Measurements from ENCODE around the gene KIF16B. TPM values are rescaled to one million over a fixed set of nuclear protein-coding genes. Genes with fewer than 3 reads are reported as not detected.
"Not testable (repeated sequence)": the region's sequence is repeated elsewhere in the genome, so short reads cannot be mapped to it uniquely, and the experiment has no call there.

KIF16B gene
- total RNA-seq, 1 experiment from 2014 or later: 12.7 TPM

GRCh38 chr20:16444057-16444777, 129.0 kb downstream of the KIF16B start:
- no peaks in the 10 kb centered on the region for H3K4me1 ChIP-seq (ENCODE audit: insufficient read depth, low read length)
- intact Hi-C loops (cut with micrococcal nuclease): no loop called here
- no peaks in the 10 kb centered on the region for H4K20me1 ChIP-seq (ENCODE audit: low read length)
- H3K36me3 ChIP-seq (ENCODE audit: low read depth, low read length): 0 out of 2 replicates have a peak, but pooled peaks cover 3% of the 10 kb centered on the region
- BruUV-seq (replicated peaks): no TSS peak
- H3K27me3 ChIP-seq (ENCODE audit: low read length): no peaks in the 10 kb centered on the region
- TF ChIP-seq EZH2phosphoT487 (IDR thresholded peaks at IDR 0.05; ENCODE audit: borderline replicate concordance, low read length): no peak
- no peak for TF ChIP-seq EZH2 (IDR thresholded peaks at IDR 0.05; ENCODE audit: low read length, unreplicated experiment)
- no peak for TF ChIP-seq CTCF (conservative IDR thresholded peaks at IDR 0.05; ENCODE audit: low read depth, low read length)
- no peak overlapping the region for H3K9ac ChIP-seq (ENCODE audit: low read length)
- no peaks in the 10 kb centered on the region for H3K79me2 ChIP-seq (ENCODE audit: low read length)
- H3F3A ChIP-seq (ENCODE audit: low read length, unreplicated experiment): no peaks in the 10 kb centered on the region
- ATAC-seq (no peak), DNase-seq (no peak)
- no peak overlapping the region for H3K4me2 ChIP-seq (ENCODE audit: low read length)
- no peaks in the 10 kb centered on the region for H3K9me3 ChIP-seq (ENCODE audit: low read length)
- no peaks in the 10 kb centered on the region for H3K9me2 ChIP-seq (replicated peaks; ENCODE audit: low read length)
- no peak overlapping the region for H2AFZ ChIP-seq (ENCODE audit: low read length)
- H3K27ac ChIP-seq (ENCODE audit: low read length): no peak overlapping the region
- POLR2A ChIA-PET (ENCODE audit: unreplicated experiment): no interaction called here
- H3K4me3 ChIP-seq (ENCODE audit: low read length): no peak overlapping the region
- CTCF ChIA-PET: no interaction called here

DNA sequence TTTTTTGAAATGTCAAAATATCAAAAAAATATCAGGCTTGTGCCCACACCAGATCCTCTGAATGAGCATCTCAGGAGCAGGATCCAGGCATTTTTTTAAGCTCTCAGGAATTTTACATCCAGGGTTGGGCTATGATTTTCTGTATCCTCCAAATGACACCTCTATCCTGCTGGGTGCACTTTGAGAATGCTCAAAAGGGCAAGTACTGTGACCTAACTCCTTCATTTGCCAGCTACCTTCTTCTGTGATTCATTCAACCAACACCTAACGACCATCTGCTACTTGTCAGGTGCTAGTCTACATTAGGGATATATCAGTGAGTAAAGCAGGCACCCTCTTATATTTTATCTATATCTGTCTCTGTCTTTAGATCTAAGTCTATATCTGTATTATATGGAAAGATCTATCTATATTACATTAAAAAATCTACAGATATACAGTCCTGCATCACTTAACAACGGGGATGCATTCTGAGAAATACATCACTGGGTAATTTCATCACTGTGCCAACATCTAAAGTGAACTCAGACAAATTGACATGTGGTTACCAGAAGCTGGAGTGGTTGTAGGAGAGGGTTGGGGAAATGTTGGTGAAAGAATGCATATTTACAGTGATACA, 131.6 kb downstream of the KIF16B start:
- Histone ChIP-seq H3K27ac (ENCODE audit: low read length) (no peak overlapping the region), H3K36me3 (ENCODE audit: low read depth, low read length) (0 out of 2 replicates have a peak, but pooled peaks cover 3% of the 10 kb centered on the region), H3K9me3 (ENCODE audit: low read length) (no peaks in the 10 kb centered on the region), H4K20me1 (ENCODE audit: low read length) (no peaks in the 10 kb centered on the region), H3K9ac (ENCODE audit: low read length) (no peak overlapping the region), H3K4me2 (ENCODE audit: low read length) (no peak overlapping the region), H3K4me1 (ENCODE audit: insufficient read depth, low read length) (peaks cover 16% of the 10 kb centered on the region), H3K4me3 (ENCODE audit: low read length) (no peak overlapping the region), H3K9me2 (replicated peaks; ENCODE audit: low read length) (no peaks in the 10 kb centered on the region), H3F3A (ENCODE audit: low read length, unreplicated experiment) (no peaks in the 10 kb centered on the region), H2AFZ (ENCODE audit: low read length) (no peak overlapping the region), H3K79me2 (ENCODE audit: low read length) (no peaks in the 10 kb centered on the region), H3K27me3 (ENCODE audit: low read length) (no peaks in the 10 kb centered on the region)
- DNase-seq: no peak
- intact Hi-C loops (cut with micrococcal nuclease): no loop called here
- CTCF ChIA-PET: no interaction called here
- POLR2A ChIA-PET (ENCODE audit: unreplicated experiment): no interaction called here
- ATAC-seq: no peak
- no TSS peak for BruUV-seq (replicated peaks)
- TF ChIP-seq EZH2phosphoT487 (IDR thresholded peaks at IDR 0.05; ENCODE audit: borderline replicate concordance, low read length): no peak

- no peaks in the 10 kb centered on the region for H3K9me2 ChIP-seq (replicated peaks; ENCODE audit: low read length)
- no peak overlapping the region for H3K27ac ChIP-seq (ENCODE audit: low read length)
- H3K27me3 ChIP-seq (ENCODE audit: low read length): no peaks in the 10 kb centered on the region
- H3K9me3 ChIP-seq (ENCODE audit: low read length): no peaks in the 10 kb centered on the region
- TF ChIP-seq EZH2 (IDR thresholded peaks at IDR 0.05; ENCODE audit: low read length, unreplicated experiment) (no peak), CTCF (conservative IDR thresholded peaks at IDR 0.05; ENCODE audit: low read depth, low read length) (no peak), EZH2phosphoT487 (IDR thresholded peaks at IDR 0.05; ENCODE audit: borderline replicate concordance, low read length) (no peak)
- H3K4me3 ChIP-seq (ENCODE audit: low read length): no peak overlapping the region
- no peak overlapping the region for H3K9ac ChIP-seq (ENCODE audit: low read length)
- ATAC-seq: no peak
- H3K4me2 ChIP-seq (ENCODE audit: low read length): no peak overlapping the region
- peaks cover 16% of the 10 kb centered on the region for H3K4me1 ChIP-seq (ENCODE audit: insufficient read depth, low read length)
- H4K20me1 ChIP-seq (ENCODE audit: low read length): no peaks in the 10 kb centered on the region
- H2AFZ ChIP-seq (ENCODE audit: low read length): no peak overlapping the region
- BruUV-seq (replicated peaks): no TSS peak
- CTCF ChIA-PET: no interaction called here
- POLR2A ChIA-PET (ENCODE audit: unreplicated experiment): no interaction called here
- H3K79me2 ChIP-seq (ENCODE audit: low read length): no peaks in the 10 kb centered on the region
- 0 out of 2 replicates have a peak, but pooled peaks cover 3% of the 10 kb centered on the region for H3K36me3 ChIP-seq (ENCODE audit: low read depth, low read length)
- intact Hi-C loops (cut with micrococcal nuclease): no loop called here
- DNase-seq: no peak
- H3F3A ChIP-seq (ENCODE audit: low read length, unreplicated experiment): no peaks in the 10 kb centered on the region
Measured at GRCh38 chr20:16440686-16441085, 132.6 kb downstream of the KIF16B start.

- H3K27ac ChIP-seq (ENCODE audit: low read length); ATAC-seq; DNase-seq; H3K27me3 ChIP-seq (ENCODE audit: low read length); intact Hi-C loops (cut with micrococcal nuclease); H3K9ac ChIP-seq (ENCODE audit: low read length); H3K9me2 ChIP-seq (replicated peaks; ENCODE audit: low read length); H3F3A ChIP-seq (ENCODE audit: low read length, unreplicated experiment); H3K4me2 ChIP-seq (ENCODE audit: low read length); H3K4me3 ChIP-seq (ENCODE audit: low read length); H3K9me3 ChIP-seq (ENCODE audit: low read length); H4K20me1 ChIP-seq (ENCODE audit: low read length); H2AFZ ChIP-seq (ENCODE audit: low read length); H3K79me2 ChIP-seq (ENCODE audit: low read length); CTCF ChIA-PET; H3K36me3 ChIP-seq (ENCODE audit: low read depth, low read length); BruUV-seq (replicated peaks); POLR2A ChIA-PET (ENCODE audit: unreplicated experiment): not testable (repeated sequence)
- peaks cover 16% of the 10 kb centered on the region for H3K4me1 ChIP-seq (ENCODE audit: insufficient read depth, low read length)
Measured at GRCh38 chr20:16439540-16439939, 133.7 kb downstream of the KIF16B start.

Data from PC-3 (cell line).